Smooth muscle cell (in vitro differentiated cells): ENCODE measurements around the gene TNIP2. TPM values are rescaled to one million over a fixed set of nuclear protein-coding genes. Genes with fewer than 3 reads are reported as not detected.

Experiments used
- DNase-seq: peaks from one replicate; lab custom pipeline; 2025; ENCODE audit not compliant: unreplicated experiment; lab: John Stamatoyannopoulos, UW
- H2AFZ ChIP-seq: fragments of 200-600 bp; sonication (generic); 2 replicates; pipeline ENCODE4 v1.6.0; 2016; ENCODE audit warnings: antibody characterized with exemption, low read depth, mild to moderate bottlenecking
- H3F3A ChIP-seq: fragments of 200-600 bp; sonication (generic); 2 replicates; pipeline ENCODE4 v1.6.0; 2017; ENCODE audit warnings: antibody characterized with exemption, low read depth
- H3K27ac ChIP-seq: fragments of 200-600 bp; sonication (generic); 2 replicates; pipeline ENCODE4 v1.5.1; 2016; ENCODE audit warnings: low read depth, mild to moderate bottlenecking
- H3K27me3 ChIP-seq: fragments of 200-600 bp; sonication (generic); 2 replicates; pipeline ENCODE4 v1.6.1; 2016; ENCODE audit warnings: low read depth, mild to moderate bottlenecking
- H3K36me3 ChIP-seq: fragments of 200-600 bp; sonication (generic); 2 replicates; pipeline ENCODE4 v1.5.1; 2016; ENCODE audit warnings: low read depth
- H3K4me1 ChIP-seq: fragments of 200-600 bp; sonication (generic); 2 replicates; pipeline ENCODE4 v1.5.1; 2016; ENCODE audit warnings: low read depth
- H3K4me2 ChIP-seq: fragments of 200-600 bp; sonication (generic); 2 replicates; pipeline ENCODE4 v1.6.0; 2016; ENCODE audit warnings: mild to moderate bottlenecking
- H3K4me3 ChIP-seq: fragments of 200-600 bp; sonication (generic); 2 replicates; pipeline ENCODE4 v1.5.1; 2016; ENCODE audit warnings: mild to moderate bottlenecking
- H3K79me2 ChIP-seq: fragments of 200-600 bp; sonication (generic); 2 replicates; pipeline ENCODE4 v1.6.0; 2016; ENCODE audit warnings: low read depth, mild to moderate bottlenecking
- H3K9ac ChIP-seq: fragments of 200-600 bp; sonication (generic); 2 replicates; pipeline ENCODE4 v1.6.0; 2016; ENCODE audit warnings: low read depth
- H3K9me3 ChIP-seq: fragments of 200-600 bp; sonication (generic); replicated peaks from 2 replicates; pipeline ENCODE4 v1.5.1; 2016; ENCODE audit warnings: low read depth
- H4K20me1 ChIP-seq: fragments of 200-600 bp; sonication (generic); 2 replicates; pipeline ENCODE4 v1.6.0; 2016; ENCODE audit warnings: low read depth
- CTCF ChIP-seq: fragments of 200-600 bp; sonication (generic); IDR thresholded peaks from 2 replicates; pipeline ENCODE4 v1.5.1; 2017; ENCODE audit warnings: borderline replicate concordance, mild to moderate bottlenecking, antibody characterized with exemption; ENCODE audit not compliant: insufficient read depth, poor library complexity, severe bottlenecking
- WGBS: methylation state at CpG from one replicate; pipeline ENCODE4 v1.1.7; 2016; ENCODE audit warnings: low lambda C conversion rate; 5-methylcytosine and 5-hydroxymethylcytosine counted together
- polyA plus RNA-seq: library from polyadenylated mRNA; unstranded; fragments of >200 nt; fragmentation: Nextera tagmentation; extraction: Ambion mirVana; gene quantifications from 2 replicates; pipeline ENCODE4 v1.2.1, GENCODE V29; 2016
- total RNA-seq: library from RNA; depleted of rRNA; stranded (reverse); fragments of >200 nt; gene quantifications from 2 replicates; pipeline ENCODE4 v1.2.3, GENCODE V29; 2014

The TNIP2 gene
- total and polyA plus RNA-seq, 2 experiments from 2014 or later = 23.8 to 37.5 TPM

- Histone ChIP-seq H3K4me3 (peak overlapping the region; percentile 88), H3K9me3 (no peaks in the 10 kb centered on the region), H3K4me2 (peak overlapping the region; percentile 94), H3K36me3 (no peaks in the 10 kb centered on the region), H3K4me1 (peaks cover 5% of the 10 kb centered on the region), H3F3A (no peaks in the 10 kb centered on the region), H4K20me1 (peaks cover 22% of the 10 kb centered on the region), H2AFZ (no peak overlapping the region), H3K9ac (peak overlapping the region; percentile 60), H3K79me2 (peaks cover 40% of the 10 kb centered on the region), H3K27me3 (no peaks in the 10 kb centered on the region), H3K27ac (no peak overlapping the region)
- no peak for TF ChIP-seq CTCF
- no peak for DNase-seq
- 69% methylated on average over 14 of the region's 23 CpGs for WGBS
Observed at GRCh38 chr4:2754848-2755819, 1.0 kb downstream of the TNIP2 start.

- H3K27ac ChIP-seq = no peak overlapping the region
- H3K36me3 ChIP-seq = no peaks in the 10 kb centered on the region
- no peak for TF ChIP-seq CTCF
- peaks cover 5% of the 10 kb centered on the region for H3K4me1 ChIP-seq
- no peak overlapping the region for H2AFZ ChIP-seq
- 90% methylated on average over 4 of the region's 4 CpGs for WGBS
- H3K4me2 ChIP-seq = no peak overlapping the region
- no peak overlapping the region for H3K9ac ChIP-seq
- no peak for DNase-seq
- H4K20me1 ChIP-seq = peaks cover 22% of the 10 kb centered on the region
- H3F3A ChIP-seq = no peaks in the 10 kb centered on the region
- H3K79me2 ChIP-seq = peaks cover 56% of the 10 kb centered on the region
- H3K4me3 ChIP-seq = no peak overlapping the region
- no peaks in the 10 kb centered on the region for H3K27me3 ChIP-seq
- no peaks in the 10 kb centered on the region for H3K9me3 ChIP-seq
Observed at GRCh38 chr4:2753436-2753835, 2.7 kb downstream of the TNIP2 start.

- H3K4me3 ChIP-seq = no peak overlapping the region
- no peak overlapping the region for H3K9ac ChIP-seq
- peaks cover 56% of the 10 kb centered on the region for H3K79me2 ChIP-seq
- H3K9me3 ChIP-seq = no peaks in the 10 kb centered on the region
- no peaks in the 10 kb centered on the region for H3K27me3 ChIP-seq
- no peaks in the 10 kb centered on the region for H3K36me3 ChIP-seq
- peak overlapping the region; percentile 66 for H3K4me2 ChIP-seq
- peaks cover 16% of the 10 kb centered on the region for H3F3A ChIP-seq
- peaks cover 22% of the 10 kb centered on the region for H4K20me1 ChIP-seq
- no peak overlapping the region for H2AFZ ChIP-seq
- no peak for TF ChIP-seq CTCF
- H3K27ac ChIP-seq = peak overlapping the region; percentile 60
- no peak for DNase-seq
- H3K4me1 ChIP-seq = peaks cover 5% of the 10 kb centered on the region
- 49% methylated on average over 19 of the region's 19 CpGs for WGBS
Observed at GRCh38 chr4:2750719-2751605, 5.2 kb downstream of the TNIP2 start.
